NCI-H2107 treated with DMSO at 0.1 percent for 48 hours (cell line): ENCODE results near the gene SRSF1.
"Not testable (repeated sequence)": the region's sequence is repeated elsewhere in the genome, so short reads cannot be mapped to it uniquely, and the experiment has no call there.

ENCODE experiments used
- DNase-seq: peaks from one replicate; lab custom pipeline; 2025; ENCODE audit not compliant: unreplicated experiment; lab: John Stamatoyannopoulos, UW

Gene SRSF1

GRCh38 chr17:57970710-57971109, 36.3 kb downstream of the SRSF1 start:
- no peak for DNase-seq

- DNase-seq = no peak
Measured at GRCh38 chr17:57968456-57968855, 38.6 kb downstream of the SRSF1 start.

GRCh38 chr17:57966875-57967274, 40.2 kb downstream of the SRSF1 start:
- DNase-seq = no peak

GRCh38 chr17:57966246-57966645, 40.8 kb downstream of the SRSF1 start:
- no peak for DNase-seq

GRCh38 chr17:57965521-57966160, 41.4 kb downstream of the SRSF1 start:
- DNase-seq = no peak

GRCh38 chr17:57963149-57963511, 43.9 kb downstream of the SRSF1 start:
- no peak for DNase-seq

GRCh38 chr17:57962279-57963148, 44.5 kb downstream of the SRSF1 start:
- DNase-seq = no peak

- DNase-seq = no peak
Measured at GRCh38 chr17:57959929-57960328, 47.1 kb downstream of the SRSF1 start.

GRCh38 chr17:57958391-57958790, 48.7 kb downstream of the SRSF1 start:
- not testable (repeated sequence) for DNase-seq

GRCh38 chr17:57957886-57958285, 49.2 kb downstream of the SRSF1 start:
- no peak for DNase-seq

- no peak for DNase-seq
Measured at GRCh38 chr17:57957120-57957850, 49.8 kb downstream of the SRSF1 start.

- peak; percentile 90 for DNase-seq
Measured at GRCh38 chr17:57956291-57957119, 50.5 kb downstream of the SRSF1 start.

GRCh38 chr17:57955183-57955931, 51.7 kb downstream of the SRSF1 start, which contains the start of gene CUEDC1:
TSS of gene CUEDC1 (minus strand) at chr17:57955412. CDS start at chr17:57885564, 69,848 bp downstream.
- no peak for DNase-seq

GRCh38 chr17:57954397-57955182, 52.5 kb downstream of the SRSF1 start:
- peak; percentile 48 for DNase-seq

- DNase-seq = no peak
Measured at GRCh38 chr17:57953705-57954396, 53.2 kb downstream of the SRSF1 start.
